Gastroesophageal sphincter (tissue), 3 donors: ENCODE data around the gene CCDC9.

Experiments
- CTCF ChIP-seq, 4 experiments: fragments of 200-600 bp in 2 of 4; fragments of 450-650 bp in 2 of 4; sonication (generic) in 1 of 4; IDR thresholded peaks; one replicate each; pipeline ENCODE4 v1.5.1; 2017 to 2019; ENCODE audit warnings: antibody characterized with exemption in 4 of 4, mild to moderate bottlenecking in 2 of 4, moderate library complexity in 2 of 4
- EP300 ChIP-seq: sonication (generic); formaldehyde crosslinking; IDR thresholded peaks from one replicate; pipeline ENCODE4 v1.6.1; 2017; ENCODE audit warnings: antibody characterized with exemption, mild to moderate bottlenecking
- POLR2A ChIP-seq, 2 donors: fragments of 450-650 bp; IDR thresholded peaks; one replicate each; pipeline ENCODE4 v1.6.1; 2017; ENCODE audit warnings: antibody characterized with exemption in 2 of 2, mild to moderate bottlenecking in 2 of 2, moderate library complexity in 1 of 2

- TF ChIP-seq CTCF (IDR thresholded peaks at IDR 0.05) (no peak), POLR2A (IDR thresholded peaks at IDR 0.05) (no peak), EP300 (no peak)
Measured at GRCh38 chr19:47258895-47259555, 2.7 kb downstream of the CCDC9 start.
